Mesendoderm (in vitro differentiated cells): ENCODE measurements around the gene GRIK2.

Experiments
- DNase-seq: peaks from one replicate; pipeline ENCODE4 v3.0.0; 2013
- H2AK5ac ChIP-seq: 2 replicates; pipeline ENCODE4 v1.6.1; 2013; ENCODE audit warnings: low read length, inconsistent platforms
- H2BK120ac ChIP-seq: 2 replicates; pipeline ENCODE4 v1.6.1; 2013; ENCODE audit warnings: low read depth, mild to moderate bottlenecking, low read length, moderate library complexity, mixed read lengths
- H2BK15ac ChIP-seq: replicated peaks from 2 replicates; pipeline ENCODE4 v1.6.1; 2013; ENCODE audit warnings: low read depth, mild to moderate bottlenecking, moderate library complexity
- H2BK5ac ChIP-seq: 2 replicates; pipeline ENCODE4 v1.6.1; 2013; ENCODE audit warnings: low read length, inconsistent platforms
- H3K18ac ChIP-seq: 2 replicates; pipeline ENCODE4 v1.6.1; 2013; ENCODE audit warnings: mild to moderate bottlenecking, low read length, mixed read lengths
- H3K23ac ChIP-seq: one replicate; pipeline ENCODE4 v1.6.1; 2013; ENCODE audit warnings: low read length
- H3K27ac ChIP-seq: 2 replicates; pipeline ENCODE4 v1.5.1; 2013; ENCODE audit warnings: low read depth, mild to moderate bottlenecking, inconsistent platforms, low read length, moderate library complexity
- H3K27me3 ChIP-seq: 2 replicates; pipeline ENCODE4 v1.6.1; 2013; ENCODE audit warnings: low read length, control low read depth, mild to moderate bottlenecking, inconsistent platforms; ENCODE audit not compliant: insufficient read depth, poor library complexity
- H3K36me3 ChIP-seq: 2 replicates; pipeline ENCODE4 v1.6.1; 2013; ENCODE audit warnings: low read length, inconsistent platforms; ENCODE audit not compliant: control insufficient read depth, insufficient read depth
- H3K4ac ChIP-seq: one replicate; pipeline ENCODE4 v1.6.1; 2013; ENCODE audit warnings: low read depth, mild to moderate bottlenecking, low read length, moderate library complexity
- H3K4me1 ChIP-seq: 2 replicates; pipeline ENCODE4 v1.6.1; 2013; ENCODE audit warnings: low read depth, low read length, inconsistent platforms; ENCODE audit not compliant: control insufficient read depth
- H3K4me2 ChIP-seq: 2 replicates; pipeline ENCODE4 v1.6.1; 2013; ENCODE audit warnings: low read length
- H3K4me3 ChIP-seq: 2 replicates; pipeline ENCODE4 v1.5.1; 2013; ENCODE audit warnings: mild to moderate bottlenecking, low read length
- H3K56ac ChIP-seq: one replicate; pipeline ENCODE4 v1.6.1; 2013; ENCODE audit warnings: low read length
- H3K79me1 ChIP-seq: 2 replicates; pipeline ENCODE4 v1.6.1; 2013; ENCODE audit warnings: low read length, inconsistent platforms
- H3K79me2 ChIP-seq: 2 replicates; pipeline ENCODE4 v1.6.1; 2013; ENCODE audit warnings: mild to moderate bottlenecking, low read length; ENCODE audit not compliant: control insufficient read depth, insufficient read depth
- H3K9ac ChIP-seq: 2 replicates; pipeline ENCODE4 v1.6.1; 2013; ENCODE audit warnings: low read length, inconsistent platforms
- H4K5ac ChIP-seq: one replicate; pipeline ENCODE4 v1.6.1; 2013; ENCODE audit warnings: low read length
- H4K8ac ChIP-seq: one replicate; pipeline ENCODE4 v1.6.1; 2013; ENCODE audit warnings: low read depth, mild to moderate bottlenecking, control low read depth, low read length, moderate library complexity
- WGBS: extraction: QIAGEN DNeasy Blood & Tissue Kit; methylation state at CpG from one replicate; pipeline ENCODE4 v1.1.7; 2013; ENCODE audit warnings: low lambda C conversion rate, missing lambda C conversion rate; ENCODE audit not compliant: insufficient coverage; ENCODE audit errors: extremely low coverage; 5-methylcytosine and 5-hydroxymethylcytosine counted together

The GRIK2 gene

DNA sequence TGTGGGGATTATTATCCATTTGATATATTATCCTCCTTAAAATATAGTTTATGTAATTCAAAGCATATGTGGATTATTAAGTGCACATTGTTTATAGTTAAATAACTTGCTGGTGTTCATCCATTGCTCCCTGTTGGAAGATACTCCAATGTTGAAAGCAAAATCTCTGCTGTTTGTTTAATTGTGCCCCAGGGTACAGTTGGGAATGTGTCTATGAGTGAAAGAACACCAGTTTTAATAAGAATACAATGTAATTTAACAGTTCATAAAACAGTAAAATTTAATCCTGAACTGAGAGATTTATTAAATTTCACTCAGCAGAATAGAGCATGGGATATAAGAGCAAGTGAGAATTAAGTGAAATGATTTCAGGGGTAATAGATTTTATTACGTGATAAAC lies 364.9 kb downstream of the GRIK2 start:
- Histone ChIP-seq H4K5ac (no peak overlapping the region), H2BK120ac (no peak overlapping the region), H3K4me2 (no peak overlapping the region), H3K4me1 (no peaks in the 10 kb centered on the region), H3K79me2 (no peaks in the 10 kb centered on the region), H3K27ac (no peak overlapping the region), H3K4ac (no peak overlapping the region), H3K18ac (no peak overlapping the region), H3K23ac (no peak overlapping the region), H2BK15ac (no peak overlapping the region), H3K27me3 (no peaks in the 10 kb centered on the region), H2BK5ac (no peak overlapping the region), H3K9ac (no peak overlapping the region), H3K4me3 (no peak overlapping the region), H3K36me3 (no peaks in the 10 kb centered on the region), H3K56ac (no peak overlapping the region), H3K79me1 (no peaks in the 10 kb centered on the region), H2AK5ac (no peak overlapping the region), H4K8ac (no peak overlapping the region)
- no peak for DNase-seq
- 100% methylated on average over 1 of the region's 1 CpG for WGBS

GRCh38 chr6:101760843-101761621 lies 367.5 kb downstream of the GRIK2 start:
- Histone ChIP-seq H3K56ac (no peak overlapping the region), H4K5ac (no peak overlapping the region), H3K4me2 (no peak overlapping the region), H2BK15ac (no peak overlapping the region), H3K36me3 (no peaks in the 10 kb centered on the region), H3K23ac (no peak overlapping the region), H2BK5ac (no peak overlapping the region), H4K8ac (no peak overlapping the region), H3K27me3 (no peaks in the 10 kb centered on the region), H3K18ac (no peak overlapping the region), H3K79me2 (no peaks in the 10 kb centered on the region), H2BK120ac (no peak overlapping the region), H2AK5ac (no peak overlapping the region), H3K4me1 (no peaks in the 10 kb centered on the region), H3K27ac (no peak overlapping the region), H3K9ac (no peak overlapping the region), H3K4me3 (no peak overlapping the region), H3K4ac (no peak overlapping the region), H3K79me1 (no peaks in the 10 kb centered on the region)
- DNase-seq, result no peak

- Histone ChIP-seq H3K56ac (no peak overlapping the region), H3K9ac (no peak overlapping the region), H2BK15ac (no peak overlapping the region), H3K4ac (no peak overlapping the region), H3K18ac (no peak overlapping the region), H3K36me3 (no peaks in the 10 kb centered on the region), H2BK5ac (no peak overlapping the region), H3K4me1 (no peaks in the 10 kb centered on the region), H2AK5ac (no peak overlapping the region), H3K79me1 (no peaks in the 10 kb centered on the region), H3K4me2 (no peak overlapping the region), H3K4me3 (no peak overlapping the region), H4K5ac (no peak overlapping the region), H2BK120ac (no peak overlapping the region), H4K8ac (no peak overlapping the region), H3K27me3 (no peaks in the 10 kb centered on the region), H3K23ac (no peak overlapping the region), H3K27ac (no peak overlapping the region), H3K79me2 (no peaks in the 10 kb centered on the region)
- WGBS, result no CpG with 5 or more reads among the region's 3 CpGs
- no peak for DNase-seq
Observed at GRCh38 chr6:101762851-101763250, 369.3 kb downstream of the GRIK2 start.

DNA sequence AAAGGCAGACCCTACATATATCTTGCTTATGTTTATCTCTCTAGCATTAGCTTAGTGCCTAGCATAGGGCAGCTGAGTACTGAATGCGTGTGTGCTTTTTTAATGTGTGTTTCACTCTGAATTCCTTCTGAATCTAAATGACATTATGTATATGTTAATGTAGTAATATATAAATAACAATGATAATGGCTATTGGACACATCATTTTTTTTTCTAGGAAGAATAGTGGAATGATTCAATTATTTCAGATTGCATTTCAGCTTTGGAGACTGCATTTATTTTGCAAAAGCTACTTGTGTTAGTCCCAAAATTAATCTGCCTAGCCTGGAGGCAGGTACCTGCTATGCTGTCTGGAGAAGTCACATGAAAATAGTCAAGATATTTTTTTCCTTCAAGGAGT lies 371.8 kb downstream of the GRIK2 start:
- H3K4me2 ChIP-seq, result no peak overlapping the region
- no peak overlapping the region for H4K5ac ChIP-seq
- H2BK15ac ChIP-seq, result no peak overlapping the region
- H2AK5ac ChIP-seq, result no peak overlapping the region
- no peak overlapping the region for H3K18ac ChIP-seq
- H3K4ac ChIP-seq, result no peak overlapping the region
- H3K56ac ChIP-seq, result no peak overlapping the region
- H3K23ac ChIP-seq, result no peak overlapping the region
- WGBS, result no CpG with 5 or more reads among the region's 1 CpG
- no peak for DNase-seq
- no peak overlapping the region for H3K9ac ChIP-seq
- H3K79me1 ChIP-seq, result no peaks in the 10 kb centered on the region
- H3K4me1 ChIP-seq, result no peaks in the 10 kb centered on the region
- no peaks in the 10 kb centered on the region for H3K36me3 ChIP-seq
- H2BK120ac ChIP-seq, result no peak overlapping the region
- H3K27ac ChIP-seq, result no peak overlapping the region
- H3K4me3 ChIP-seq, result no peak overlapping the region
- no peak overlapping the region for H4K8ac ChIP-seq
- no peaks in the 10 kb centered on the region for H3K79me2 ChIP-seq
- no peak overlapping the region for H2BK5ac ChIP-seq
- no peaks in the 10 kb centered on the region for H3K27me3 ChIP-seq

GRCh38 chr6:101770116-101770515 lies 376.6 kb downstream of the GRIK2 start:
- Histone ChIP-seq H2BK15ac (no peak overlapping the region), H4K5ac (no peak overlapping the region)
- WGBS, result no CpG with 5 or more reads among the region's 3 CpGs

DNA sequence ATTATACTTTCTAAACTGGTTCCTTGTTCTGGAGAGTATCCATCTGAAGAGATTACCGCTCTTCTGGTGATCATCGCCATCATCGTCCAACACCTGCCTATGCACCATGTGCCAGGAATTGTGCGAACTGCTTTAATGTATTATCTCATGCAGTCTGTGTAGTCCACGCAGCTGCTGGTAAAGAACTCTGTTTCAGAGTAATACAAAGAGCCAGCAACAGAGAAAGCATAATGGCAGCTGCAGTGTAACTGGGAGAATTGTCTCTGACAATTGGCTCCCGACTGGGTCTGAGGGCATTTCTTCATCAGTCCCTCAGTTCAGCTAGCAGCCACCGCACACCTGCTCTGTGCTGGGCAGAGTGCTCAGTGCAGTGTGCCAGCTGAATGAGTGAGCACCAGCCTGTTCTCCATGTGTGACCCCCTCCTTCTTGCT lies 383.4 kb downstream of the GRIK2 start:
- Histone ChIP-seq H3K4me2 (no peak overlapping the region), H3K18ac (no peak overlapping the region), H3K79me2 (no peaks in the 10 kb centered on the region), H3K4me3 (no peak overlapping the region), H3K56ac (no peak overlapping the region), H3K79me1 (no peaks in the 10 kb centered on the region), H3K9ac (no peak overlapping the region), H2BK15ac (no peak overlapping the region), H3K4me1 (no peaks in the 10 kb centered on the region), H3K27me3 (no peaks in the 10 kb centered on the region), H4K8ac (no peak overlapping the region), H3K36me3 (no peaks in the 10 kb centered on the region), H3K27ac (no peak overlapping the region), H2AK5ac (no peak overlapping the region), H2BK5ac (no peak overlapping the region), H4K5ac (no peak overlapping the region), H3K23ac (no peak overlapping the region), H3K4ac (no peak overlapping the region), H2BK120ac (no peak overlapping the region)
- no peak for DNase-seq
- WGBS, result no CpG with 5 or more reads among the region's 7 CpGs

More at GRCh38 chr6:101770116-101770515, 376.6 kb downstream of the GRIK2 start:
- Histone ChIP-seq H3K18ac (no peak overlapping the region), H3K23ac (no peak overlapping the region), H3K27me3 (no peaks in the 10 kb centered on the region), H3K79me2 (no peaks in the 10 kb centered on the region), H4K8ac (no peak overlapping the region), H3K36me3 (no peaks in the 10 kb centered on the region), H2BK120ac (no peak overlapping the region), H3K4me2 (no peak overlapping the region), H3K4ac (no peak overlapping the region), H2AK5ac (no peak overlapping the region), H3K27ac (no peak overlapping the region), H3K4me3 (no peak overlapping the region), H3K56ac (no peak overlapping the region), H2BK5ac (no peak overlapping the region), H3K4me1 (no peaks in the 10 kb centered on the region), H3K9ac (no peak overlapping the region), H3K79me1 (no peaks in the 10 kb centered on the region)
- DNase-seq, result no peak
